Astrocyte (in vitro differentiated cells and primary cell): ENCODE data around the gene PRKCA. TPM values are rescaled to one million over a fixed set of nuclear protein-coding genes. Genes with fewer than 3 reads are reported as not detected.

ENCODE experiments used
- DNase-seq: peaks from one replicate; pipeline ENCODE4 v3.0.0-alpha.2; 2010; ENCODE audit warnings: low read depth
- FAIRE-seq: peaks from 2 replicates; lab custom pipeline; 2011; peaks lifted over from hg19 to GRCh38; lab: Jason Lieb, UNC
- H2AFZ ChIP-seq: 2 replicates; pipeline ENCODE4 v1.6.0; 2012; ENCODE audit warnings: low read depth, low read length, inconsistent platforms
- H3K27ac ChIP-seq: 2 replicates; pipeline ENCODE4 v1.5.1; 2011; ENCODE audit warnings: low read depth, low read length, inconsistent platforms
- H3K27me3 ChIP-seq: 2 replicates; pipeline ENCODE4 v1.6.0; 2011; ENCODE audit warnings: low read length, inconsistent platforms; ENCODE audit not compliant: insufficient read depth
- H3K36me3 ChIP-seq: 2 replicates; pipeline ENCODE4 v1.5.1; 2011; ENCODE audit warnings: low read length, inconsistent platforms; ENCODE audit not compliant: insufficient read depth
- H3K4me1 ChIP-seq: 2 replicates; pipeline ENCODE4 v1.5.1; 2011; ENCODE audit warnings: low read length, inconsistent platforms; ENCODE audit not compliant: insufficient read depth
- H3K4me2 ChIP-seq: 2 replicates; pipeline ENCODE4 v1.6.0; 2012; ENCODE audit warnings: low read length, inconsistent platforms
- H3K4me3 ChIP-seq: 2 replicates; pipeline ENCODE4 v1.5.1; 2011; ENCODE audit warnings: low read depth, mild to moderate bottlenecking, low read length, inconsistent platforms; ENCODE audit not compliant: insufficient read depth
- H3K79me2 ChIP-seq: 2 replicates; pipeline ENCODE4 v1.6.0; 2012; ENCODE audit warnings: mild to moderate bottlenecking, low read length, inconsistent platforms; ENCODE audit not compliant: insufficient read depth
- H3K9ac ChIP-seq: 2 replicates; pipeline ENCODE4 v1.6.0; 2012; ENCODE audit warnings: mild to moderate bottlenecking, low read length, inconsistent platforms
- H3K9me3 ChIP-seq: 2 replicates; pipeline ENCODE4 v1.5.1; 2012; ENCODE audit warnings: low read depth, mild to moderate bottlenecking, low read length, inconsistent platforms; ENCODE audit not compliant: insufficient read depth
- H4K20me1 ChIP-seq: 2 replicates; pipeline ENCODE4 v1.6.0; 2012; ENCODE audit warnings: low read length, inconsistent platforms; ENCODE audit not compliant: insufficient read depth
- H3K27ac Mint-ChIP-seq: one replicate; pipeline ENCODE4 v1.8.0; 2021; ENCODE audit warnings: mild to moderate bottlenecking, mixed read lengths; ENCODE audit not compliant: unreplicated experiment
- H3K27me3 Mint-ChIP-seq: one replicate; pipeline ENCODE4 v1.8.0; 2021; ENCODE audit warnings: low read depth, mixed read lengths; ENCODE audit not compliant: unreplicated experiment
- H3K36me3 Mint-ChIP-seq: one replicate; pipeline ENCODE4 v1.8.0; 2021; ENCODE audit warnings: low read depth, mixed read lengths; ENCODE audit not compliant: unreplicated experiment
- H3K4me1 Mint-ChIP-seq: one replicate; pipeline ENCODE4 v1.8.0; 2021; ENCODE audit warnings: low read depth, mixed read lengths; ENCODE audit not compliant: unreplicated experiment
- H3K4me3 Mint-ChIP-seq: one replicate; pipeline ENCODE4 v1.8.0; 2021; ENCODE audit warnings: mild to moderate bottlenecking, moderate library complexity, mixed read lengths; ENCODE audit not compliant: unreplicated experiment
- H3K9me3 Mint-ChIP-seq: one replicate; pipeline ENCODE4 v1.8.0; 2021; ENCODE audit warnings: mild to moderate bottlenecking, mixed read lengths; ENCODE audit not compliant: unreplicated experiment
- EZH2 ChIP-seq: IDR thresholded peaks from 2 replicates; pipeline ENCODE4 v1.6.1; 2012; ENCODE audit warnings: mild to moderate bottlenecking, low read length, inconsistent platforms; ENCODE audit not compliant: insufficient read depth
- total RNA-seq: library from RNA; stranded (reverse); gene quantifications from 2 replicates; pipeline ENCODE4 v1.2.1, GENCODE V29; 2021
- TF ChIP-seq, protein P1 (sequence below): IDR thresholded peaks from 2 replicates; pipeline ENCODE4 v1.5.1; 2011; ENCODE audit warnings: low read depth, mild to moderate bottlenecking, inconsistent platforms, low read length, moderate library complexity; ENCODE audit not compliant: insufficient read depth

PRKCA gene
- total RNA-seq, 1 donor from 2014 or later, result 49.9 TPM

DNA sequence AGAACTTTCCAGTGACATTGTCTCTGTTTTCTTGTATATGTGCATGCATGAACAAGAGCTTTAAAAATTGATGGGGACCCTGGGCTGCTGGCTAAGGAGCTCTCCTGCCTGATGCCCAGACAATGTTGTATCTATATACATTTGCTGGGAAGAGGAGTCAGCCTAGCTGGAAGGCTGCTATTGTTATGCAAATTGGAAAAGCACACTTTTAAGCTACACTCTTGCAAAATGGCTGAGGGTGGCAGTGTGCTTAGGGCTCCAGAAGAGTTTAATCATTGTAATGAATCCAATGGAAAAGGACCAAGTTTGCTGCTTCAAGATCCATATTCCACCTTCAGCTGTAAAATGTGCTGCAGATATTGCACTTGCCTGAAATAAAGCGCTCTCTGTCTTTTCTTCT, 171.8 kb downstream of the PRKCA start:
- H3K27ac ChIP-seq, result no peak overlapping the region
- peaks cover 13% of the 10 kb centered on the region for H3K79me2 ChIP-seq
- no peak for TF ChIP-seq EZH2
- TF ChIP-seq, protein P1, sequence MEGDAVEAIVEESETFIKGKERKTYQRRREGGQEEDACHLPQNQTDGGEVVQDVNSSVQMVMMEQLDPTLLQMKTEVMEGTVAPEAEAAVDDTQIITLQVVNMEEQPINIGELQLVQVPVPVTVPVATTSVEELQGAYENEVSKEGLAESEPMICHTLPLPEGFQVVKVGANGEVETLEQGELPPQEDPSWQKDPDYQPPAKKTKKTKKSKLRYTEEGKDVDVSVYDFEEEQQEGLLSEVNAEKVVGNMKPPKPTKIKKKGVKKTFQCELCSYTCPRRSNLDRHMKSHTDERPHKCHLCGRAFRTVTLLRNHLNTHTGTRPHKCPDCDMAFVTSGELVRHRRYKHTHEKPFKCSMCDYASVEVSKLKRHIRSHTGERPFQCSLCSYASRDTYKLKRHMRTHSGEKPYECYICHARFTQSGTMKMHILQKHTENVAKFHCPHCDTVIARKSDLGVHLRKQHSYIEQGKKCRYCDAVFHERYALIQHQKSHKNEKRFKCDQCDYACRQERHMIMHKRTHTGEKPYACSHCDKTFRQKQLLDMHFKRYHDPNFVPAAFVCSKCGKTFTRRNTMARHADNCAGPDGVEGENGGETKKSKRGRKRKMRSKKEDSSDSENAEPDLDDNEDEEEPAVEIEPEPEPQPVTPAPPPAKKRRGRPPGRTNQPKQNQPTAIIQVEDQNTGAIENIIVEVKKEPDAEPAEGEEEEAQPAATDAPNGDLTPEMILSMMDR, result no peak
- H3K9me3 ChIP-seq, result no peaks in the 10 kb centered on the region
- no peak overlapping the region for H3K4me3 Mint-ChIP-seq
- H3K9me3 Mint-ChIP-seq, result no peaks in the 10 kb centered on the region
- FAIRE-seq, result no peak
- H3K27me3 ChIP-seq, result no peaks in the 10 kb centered on the region
- H4K20me1 ChIP-seq, result no peaks in the 10 kb centered on the region
- H3K27ac Mint-ChIP-seq, result no peak overlapping the region
- no peak overlapping the region for H3K4me2 ChIP-seq
- H3K36me3 ChIP-seq, result no peaks in the 10 kb centered on the region
- H3K4me1 ChIP-seq, result peaks cover 7% of the 10 kb centered on the region
- peaks cover 3% of the 10 kb centered on the region for H3K36me3 Mint-ChIP-seq
- no peak overlapping the region for H3K4me3 ChIP-seq
- H3K27me3 Mint-ChIP-seq, result no peaks in the 10 kb centered on the region
- no peak overlapping the region for H2AFZ ChIP-seq
- no peak for DNase-seq
- H3K4me1 Mint-ChIP-seq, result peaks cover 25% of the 10 kb centered on the region
- H3K9ac ChIP-seq, result no peak overlapping the region

DNA sequence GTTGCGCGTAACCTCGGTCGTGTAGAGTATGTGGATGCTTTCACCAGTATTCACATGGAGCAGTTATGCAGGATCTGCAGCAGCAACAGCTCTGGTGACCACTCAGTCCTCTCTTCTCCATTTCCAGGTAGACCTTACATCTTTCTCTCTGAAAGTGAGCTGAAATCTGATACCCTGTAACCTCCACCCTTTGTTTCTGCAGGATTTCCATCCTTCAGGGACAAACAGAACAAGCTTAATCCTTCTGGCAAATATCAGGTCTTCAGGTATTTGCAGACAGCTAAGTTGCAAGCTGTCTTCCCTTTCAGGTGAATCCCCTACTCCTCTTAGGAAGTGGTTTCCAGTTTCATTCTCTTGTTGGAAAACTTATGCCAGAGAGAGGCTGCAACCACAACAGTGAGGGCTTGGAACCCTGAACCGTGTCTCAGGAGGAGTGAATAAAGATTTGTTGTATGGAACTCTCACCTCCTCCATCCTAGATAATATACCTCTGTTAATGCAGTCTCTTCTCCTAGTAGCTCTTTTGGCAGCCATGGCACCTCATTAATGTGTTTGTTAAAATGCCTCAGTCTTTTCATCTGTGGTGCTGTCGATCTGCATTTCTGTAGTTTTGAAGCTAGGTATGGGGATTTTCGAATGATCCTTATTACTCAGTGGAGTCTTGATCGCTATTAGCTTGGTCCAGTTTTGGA, 172.5 kb downstream of the PRKCA start:
- Histone ChIP-seq H3K4me3 (no peak overlapping the region), H3K79me2 (peaks cover 13% of the 10 kb centered on the region), H3K4me1 (peaks cover under 1% of the 10 kb centered on the region), H3K27ac (no peak overlapping the region), H3K9ac (no peak overlapping the region), H3K9me3 (no peaks in the 10 kb centered on the region), H3K36me3 (no peaks in the 10 kb centered on the region), H2AFZ (no peak overlapping the region), H3K27me3 (no peaks in the 10 kb centered on the region), H3K4me2 (no peak overlapping the region), H4K20me1 (no peaks in the 10 kb centered on the region)
- H3K36me3 Mint-ChIP-seq, result peaks cover 3% of the 10 kb centered on the region
- FAIRE-seq (no peak), DNase-seq (no peak)
- no peak overlapping the region for H3K27ac Mint-ChIP-seq
- peaks cover 19% of the 10 kb centered on the region for H3K4me1 Mint-ChIP-seq
- no peak for TF ChIP-seq EZH2
- TF ChIP-seq, protein P1, result no peak
- no peaks in the 10 kb centered on the region for H3K9me3 Mint-ChIP-seq
- no peak overlapping the region for H3K4me3 Mint-ChIP-seq
- no peaks in the 10 kb centered on the region for H3K27me3 Mint-ChIP-seq

DNA sequence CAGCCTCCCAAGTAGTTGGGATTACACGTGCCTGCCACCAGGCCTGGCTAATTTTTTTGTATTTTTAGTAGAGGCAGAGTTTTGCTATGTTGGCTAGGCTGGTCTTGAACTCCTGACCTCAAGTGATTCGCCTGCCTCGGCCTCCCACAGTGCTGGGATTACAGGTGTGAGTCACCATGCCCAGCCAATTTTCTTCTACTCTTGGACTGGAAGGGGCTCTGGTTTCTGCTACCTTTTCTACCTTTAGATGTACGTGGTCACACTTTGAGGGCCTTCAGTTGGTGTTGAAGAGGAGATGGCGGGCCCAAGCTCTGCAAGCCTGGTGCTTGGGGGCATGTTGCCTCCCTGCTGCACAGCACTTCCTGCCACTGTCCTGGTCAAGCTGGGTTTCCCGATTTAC, 173.6 kb downstream of the PRKCA start:
- Mint-ChIP-seq H3K27ac (no peak overlapping the region), H3K4me3 (no peak overlapping the region), H3K27me3 (no peaks in the 10 kb centered on the region), H3K9me3 (no peaks in the 10 kb centered on the region), H3K36me3 (peaks cover 3% of the 10 kb centered on the region), H3K4me1 (peaks cover 16% of the 10 kb centered on the region)
- H3K4me1 ChIP-seq, result no peaks in the 10 kb centered on the region
- no peaks in the 10 kb centered on the region for H3K27me3 ChIP-seq
- no peaks in the 10 kb centered on the region for H3K9me3 ChIP-seq
- no peaks in the 10 kb centered on the region for H4K20me1 ChIP-seq
- no peak overlapping the region for H3K9ac ChIP-seq
- FAIRE-seq, result no peak
- no peak overlapping the region for H3K4me3 ChIP-seq
- no peak overlapping the region for H3K27ac ChIP-seq
- H2AFZ ChIP-seq, result no peak overlapping the region
- DNase-seq, result no peak
- no peaks in the 10 kb centered on the region for H3K36me3 ChIP-seq
- TF ChIP-seq, protein P1, result no peak
- no peak for TF ChIP-seq EZH2
- H3K4me2 ChIP-seq, result no peak overlapping the region
- peaks cover 12% of the 10 kb centered on the region for H3K79me2 ChIP-seq
